Measurements from ENCODE around the gene ZNF346.
"Not testable (repeated sequence)": the region's sequence is repeated elsewhere in the genome, so short reads cannot be mapped to it uniquely, and the experiment has no call there.

Gene ZNF346

GRCh38 chr5:177010153-177010552 lies 12.3 kb upstream of the ZNF346 start:
- DNase-seq (ENCODE audit: low read depth) = no peak

- no peak for DNase-seq (ENCODE audit: low read depth)
Observed at GRCh38 chr5:177015156-177015555, 7.3 kb upstream of the ZNF346 start.

- DNase-seq (ENCODE audit: low read depth) = no peak
Observed at GRCh38 chr5:177018341-177018740, 4.2 kb upstream of the ZNF346 start.

GRCh38 chr5:177020033-177020432 lies 2.5 kb upstream of the ZNF346 start:
- no peak for DNase-seq (ENCODE audit: low read depth)

- no peak for DNase-seq (ENCODE audit: low read depth)
Observed at GRCh38 chr5:177023303-177023664, 788 bp downstream of the ZNF346 start.

- no peak for DNase-seq (ENCODE audit: low read depth)
Observed at GRCh38 chr5:177024559-177024958, 2.1 kb downstream of the ZNF346 start.

- no peak for DNase-seq (ENCODE audit: low read depth)
Observed at GRCh38 chr5:177025101-177025601, 2.7 kb downstream of the ZNF346 start.

- no peak for DNase-seq (ENCODE audit: low read depth)
Observed at GRCh38 chr5:177027665-177028064, 5.2 kb downstream of the ZNF346 start.

- DNase-seq (ENCODE audit: low read depth) = no peak
Observed at GRCh38 chr5:177029498-177029897, 7.0 kb downstream of the ZNF346 start.

- no peak for DNase-seq (ENCODE audit: low read depth)
Observed at GRCh38 chr5:177035976-177036375, 13.5 kb downstream of the ZNF346 start.

GRCh38 chr5:177036443-177036842 lies 13.9 kb downstream of the ZNF346 start:
- DNase-seq (ENCODE audit: low read depth) = no peak

- DNase-seq (ENCODE audit: low read depth) = no peak
Observed at GRCh38 chr5:177036921-177037320, 14.4 kb downstream of the ZNF346 start.

GRCh38 chr5:177040814-177041420 lies 18.4 kb downstream of the ZNF346 start:
- no peak for DNase-seq (ENCODE audit: low read depth)

GRCh38 chr5:177041936-177042335 lies 19.4 kb downstream of the ZNF346 start:
- no peak for DNase-seq (ENCODE audit: low read depth)

GRCh38 chr5:177043114-177043513 lies 20.6 kb downstream of the ZNF346 start:
- DNase-seq (ENCODE audit: low read depth) = no peak

GRCh38 chr5:177043958-177044357 lies 21.5 kb downstream of the ZNF346 start:
- DNase-seq (ENCODE audit: low read depth) = no peak

- no peak for DNase-seq (ENCODE audit: low read depth)
Observed at GRCh38 chr5:177044641-177045040, 22.1 kb downstream of the ZNF346 start.

GRCh38 chr5:177045631-177046030 lies 23.1 kb downstream of the ZNF346 start:
- DNase-seq (ENCODE audit: low read depth) = no peak

- DNase-seq (ENCODE audit: low read depth) = not testable (repeated sequence)
Observed at GRCh38 chr5:177048531-177048930, 26.0 kb downstream of the ZNF346 start.

- no peak for DNase-seq (ENCODE audit: low read depth)
Observed at GRCh38 chr5:177049285-177049684, 26.8 kb downstream of the ZNF346 start.

- no peak for DNase-seq (ENCODE audit: low read depth)
Observed at GRCh38 chr5:177064500-177065277, 42.2 kb downstream of the ZNF346 start.

- no peak for DNase-seq (ENCODE audit: low read depth)
Observed at GRCh38 chr5:177065491-177065890, 43.0 kb downstream of the ZNF346 start.

GRCh38 chr5:177066224-177066623 lies 43.7 kb downstream of the ZNF346 start:
- no peak for DNase-seq (ENCODE audit: low read depth)

- no peak for DNase-seq (ENCODE audit: low read depth)
Observed at GRCh38 chr5:177067503-177067902, 45.0 kb downstream of the ZNF346 start.
